HAP-1 (cell line): ENCODE data around the gene RBM38.

Experiments
- DNase-seq, 2 experiments: peaks; one replicate each; pipeline ENCODE4 v3.0.0-alpha.2; 2016 to 2020; ENCODE audit warnings: low spot score in 2 of 2
- H3K27me3 ChIP-seq: fragments of 250-450 bp; sonication (Bioruptor Pico); 2 replicates; pipeline ENCODE4 v1.5.1; 2020; ENCODE audit warnings: low read depth, mild to moderate bottlenecking, moderate library complexity
- H3K36me3 ChIP-seq: fragments of 250-450 bp; sonication (Bioruptor Pico); replicated peaks from 2 replicates; pipeline ENCODE4 v1.5.1; 2020; ENCODE audit warnings: mild to moderate bottlenecking
- H3K4me1 ChIP-seq: fragments of 250-450 bp; sonication (Bioruptor Pico); 2 replicates; pipeline ENCODE4 v1.5.1; 2020; ENCODE audit warnings: mild to moderate bottlenecking
- H3K4me3 ChIP-seq: fragments of 250-450 bp; sonication (Bioruptor Pico); 2 replicates; pipeline ENCODE4 v1.5.1; 2020; ENCODE audit warnings: mild to moderate bottlenecking, moderate library complexity
- H3K9me3 ChIP-seq: fragments of 250-450 bp; sonication (Bioruptor Pico); 2 replicates; pipeline ENCODE4 v1.5.1; 2020; ENCODE audit warnings: mild to moderate bottlenecking, moderate library complexity
- in situ Hi-C: fragments of 300-500 bp; cut with MboI; formaldehyde crosslinking; loops from 3 replicates; pipeline ENCODE4 v1.14.3; 2020; ENCODE audit warnings: low sequenced_read_pairs, inconsistent platforms, mixed read lengths

The RBM38 gene

GRCh38 chr20:57440678-57441509 lies 49.7 kb downstream of the RBM38 start:
- DNase-seq = no peak
- H3K27me3 ChIP-seq = no peaks in the 10 kb centered on the region
- no peak overlapping the region for H3K4me3 ChIP-seq
- in situ Hi-C loops = no loop called here
- no peaks in the 10 kb centered on the region for H3K9me3 ChIP-seq
- H3K4me1 ChIP-seq = no peaks in the 10 kb centered on the region
- H3K36me3 ChIP-seq = no peaks in the 10 kb centered on the region

- no peaks in the 10 kb centered on the region for H3K4me1 ChIP-seq
- no peak for DNase-seq
- no peaks in the 10 kb centered on the region for H3K27me3 ChIP-seq
- no peaks in the 10 kb centered on the region for H3K9me3 ChIP-seq
- H3K4me3 ChIP-seq = no peak overlapping the region
- H3K36me3 ChIP-seq = no peaks in the 10 kb centered on the region
- in situ Hi-C loops = no loop called here
Measured at GRCh38 chr20:57441510-57442154, 50.4 kb downstream of the RBM38 start.

GRCh38 chr20:57442158-57442887 lies 51.1 kb downstream of the RBM38 start:
- Histone ChIP-seq H3K9me3 (no peaks in the 10 kb centered on the region), H3K4me1 (no peaks in the 10 kb centered on the region), H3K27me3 (no peaks in the 10 kb centered on the region), H3K4me3 (no peak overlapping the region), H3K36me3 (no peaks in the 10 kb centered on the region)
- DNase-seq = no peak
- in situ Hi-C loops = no loop called here

- Histone ChIP-seq H3K27me3 (no peaks in the 10 kb centered on the region), H3K9me3 (no peaks in the 10 kb centered on the region), H3K36me3 (no peaks in the 10 kb centered on the region), H3K4me1 (no peaks in the 10 kb centered on the region), H3K4me3 (no peak overlapping the region)
- in situ Hi-C loops = no loop called here
- no peak for DNase-seq
Measured at GRCh38 chr20:57442888-57443239, 51.7 kb downstream of the RBM38 start.

GRCh38 chr20:57443349-57444265 lies 52.4 kb downstream of the RBM38 start:
- Histone ChIP-seq H3K9me3 (no peaks in the 10 kb centered on the region), H3K4me1 (no peaks in the 10 kb centered on the region), H3K36me3 (no peaks in the 10 kb centered on the region), H3K27me3 (no peaks in the 10 kb centered on the region), H3K4me3 (no peak overlapping the region)
- DNase-seq = no peak
- in situ Hi-C loops = no loop called here

- Histone ChIP-seq H3K4me1 (no peaks in the 10 kb centered on the region), H3K4me3 (no peak overlapping the region), H3K9me3 (no peaks in the 10 kb centered on the region), H3K27me3 (0 out of 2 replicates have a peak, but pooled peaks cover under 1% of the 10 kb centered on the region), H3K36me3 (no peaks in the 10 kb centered on the region)
- in situ Hi-C loops = no loop called here
- DNase-seq = no peak
Measured at GRCh38 chr20:57444394-57445048, 53.3 kb downstream of the RBM38 start.

GRCh38 chr20:57445298-57445697 lies 54.1 kb downstream of the RBM38 start:
- in situ Hi-C loops = no loop called here
- Histone ChIP-seq H3K4me3 (no peak overlapping the region), H3K27me3 (peaks cover 8% of the 10 kb centered on the region; the same call in 1 of the 2 replicates), H3K36me3 (no peaks in the 10 kb centered on the region), H3K9me3 (no peaks in the 10 kb centered on the region), H3K4me1 (no peaks in the 10 kb centered on the region)
- no peak for DNase-seq

- no peaks in the 10 kb centered on the region for H3K4me1 ChIP-seq
Measured at GRCh38 chr20:57445774-57446173, 54.6 kb downstream of the RBM38 start.

GRCh38 chr20:57448764-57449354 lies 57.7 kb downstream of the RBM38 start:
- no peak overlapping the region for H3K4me3 ChIP-seq
- no peak for DNase-seq
- no peaks in the 10 kb centered on the region for H3K4me1 ChIP-seq
- H3K27me3 ChIP-seq = peaks cover 8% of the 10 kb centered on the region
- in situ Hi-C loops = no loop called here
- no peaks in the 10 kb centered on the region for H3K36me3 ChIP-seq
- no peaks in the 10 kb centered on the region for H3K9me3 ChIP-seq

More at GRCh38 chr20:57445774-57446173, 54.6 kb downstream of the RBM38 start:
- DNase-seq = no peak
- no peak overlapping the region for H3K4me3 ChIP-seq
- no peaks in the 10 kb centered on the region for H3K9me3 ChIP-seq
- H3K27me3 ChIP-seq = peaks cover 8% of the 10 kb centered on the region
- no peaks in the 10 kb centered on the region for H3K36me3 ChIP-seq
- in situ Hi-C loops = no loop called here

GRCh38 chr20:57449398-57450354 lies 58.5 kb downstream of the RBM38 start:
- in situ Hi-C loops = no loop called here

GRCh38 chr20:57450419-57450818 lies 59.2 kb downstream of the RBM38 start:
- Histone ChIP-seq H3K4me3 (no peak overlapping the region), H3K36me3 (no peaks in the 10 kb centered on the region), H3K4me1 (no peaks in the 10 kb centered on the region), H3K27me3 (peaks cover 8% of the 10 kb centered on the region), H3K9me3 (no peaks in the 10 kb centered on the region)
- DNase-seq = no peak
- in situ Hi-C loops = no loop called here

More at GRCh38 chr20:57449398-57450354, 58.5 kb downstream of the RBM38 start:
- no peak for DNase-seq
- Histone ChIP-seq H3K4me1 (no peaks in the 10 kb centered on the region), H3K4me3 (no peak overlapping the region), H3K9me3 (no peaks in the 10 kb centered on the region), H3K27me3 (peaks cover 8% of the 10 kb centered on the region), H3K36me3 (no peaks in the 10 kb centered on the region)

GRCh38 chr20:57450931-57451330 lies 59.7 kb downstream of the RBM38 start:
- H3K36me3 ChIP-seq = no peaks in the 10 kb centered on the region
- peaks cover 8% of the 10 kb centered on the region for H3K27me3 ChIP-seq
- in situ Hi-C loops = no loop called here
- H3K9me3 ChIP-seq = no peaks in the 10 kb centered on the region
- H3K4me3 ChIP-seq = no peak overlapping the region
- DNase-seq = no peak
- no peaks in the 10 kb centered on the region for H3K4me1 ChIP-seq
